Measurements from ENCODE around the gene LKAAEAR1. TPM values are rescaled to one million over a fixed set of nuclear protein-coding genes. Genes with fewer than 3 reads are reported as not detected.

The LKAAEAR1 gene
- total and polyA plus RNA-seq, 2 of the 13 experiments (the other 11 are each of a cell fraction or from before 2014, with no cell fraction given) = not detected

GRCh38 chr20:64062596-64063388 lies 21.4 kb downstream of the LKAAEAR1 start, which contains the start of gene TCEA2 (continued):
- TF ChIP-seq CHD2 (IDR thresholded peaks at IDR 0.05; ENCODE audit: low read depth, low read length) = peak; percentile 76
- no peak for TF ChIP-seq PBX2 (CRISPR knock-in tag; IDR thresholded peaks at IDR 0.05)
- TF ChIP-seq NR2F1 (CRISPR knock-in tag; IDR thresholded peaks at IDR 0.05) = no peak; a peak in 1 of 4 replicates
- TF ChIP-seq ZFP1 (CRISPR knock-in tag; IDR thresholded peaks at IDR 0.05) = peak; percentile 84; the same call in 1 of the 2 replicates
- no peak for TF ChIP-seq WIZ (CRISPR knock-in tag; IDR thresholded peaks at IDR 0.05)
- peak; percentile 91; the same call in 1 of the 2 replicates for TF ChIP-seq ZNF660 (CRISPR knock-in tag; IDR thresholded peaks at IDR 0.05; ENCODE audit: borderline replicate concordance, low read depth)
- TF ChIP-seq CREM (IDR thresholded peaks at IDR 0.05) = peak; percentile 97
- peak; percentile 49; the same call in 1 of the 2 replicates for TF ChIP-seq CREM (CRISPR knock-in tag; IDR thresholded peaks at IDR 0.05)
- peak; percentile 98 for TF ChIP-seq SRSF1 (optimal IDR thresholded peaks at IDR 0.05; ENCODE audit: low read depth, low read length)
- no peak for TF ChIP-seq BRF2 (CRISPR knock-in tag; IDR thresholded peaks at IDR 0.05)
- no peak for TF ChIP-seq PAX8 (CRISPR knock-in tag; IDR thresholded peaks at IDR 0.05; ENCODE audit: borderline replicate concordance)
- TF ChIP-seq GMEB2 (CRISPR knock-in tag; IDR thresholded peaks at IDR 0.05; ENCODE audit: low read depth) = peak; percentile 93
- TF ChIP-seq HDAC1 (CRISPR knock-in tag; IDR thresholded peaks at IDR 0.05) = peak; percentile 97
- no peak for TF ChIP-seq ESRRA (CRISPR knock-in tag; IDR thresholded peaks at IDR 0.05; ENCODE audit: low read depth)
- TF ChIP-seq PPARG (CRISPR knock-in tag; conservative IDR thresholded peaks at IDR 0.05) = no peak; the same call in none of the 2 replicates
- no peak for TF ChIP-seq U2AF2 (IDR thresholded peaks at IDR 0.05; ENCODE audit: low read depth, low read length)
- TF ChIP-seq POLR2AphosphoS2 (IDR thresholded peaks at IDR 0.05; ENCODE audit: low read depth, low read length) = 0 out of 2 replicates have a peak, but pooled peaks have one; percentile 32
- TF ChIP-seq HES4 (CRISPR knock-in tag; IDR thresholded peaks at IDR 0.05; ENCODE audit: borderline replicate concordance) = peak; percentile 30; the same call in 1 of the 2 replicates
- peak; percentile 97 for TF ChIP-seq SPEN (CRISPR knock-in tag; IDR thresholded peaks at IDR 0.05; ENCODE audit: low read depth)
- peak; percentile 91; the same call in 1 of the 2 replicates for TF ChIP-seq ZNF580 (CRISPR knock-in tag; IDR thresholded peaks at IDR 0.05; ENCODE audit: borderline replicate concordance, low read depth)
- peak; percentile 98 for TF ChIP-seq ZNF670 (CRISPR knock-in tag; IDR thresholded peaks at IDR 0.05; ENCODE audit: borderline replicate concordance)
- TF ChIP-seq ZBTB2 (CRISPR knock-in tag; IDR thresholded peaks at IDR 0.05; ENCODE audit: low read depth) = peak; percentile 95
- TF ChIP-seq ATF5 (CRISPR knock-in tag; IDR thresholded peaks at IDR 0.05; ENCODE audit: low read depth) = 0 out of 2 replicates have a peak, but pooled peaks have one; percentile 63
- peak; percentile 89 for TF ChIP-seq ZNF619 (CRISPR knock-in tag; IDR thresholded peaks at IDR 0.05)

Measured in HepG2 (cell line).